PC-3 (cell line): Measurements from ENCODE around the gene MAPKAPK3.

ENCODE experiments used
- EZH2phosphoT487 ChIP-seq: fragments of 300-600 bp; sonication (generic); IDR thresholded peaks from 2 replicates; pipeline ENCODE4 v1.6.1; 2018; ENCODE audit warnings: mild to moderate bottlenecking, antibody characterized with exemption, low read length, borderline replicate concordance
- TF ChIP-seq, protein P1 (sequence below): fragments of 300-600 bp; sonication (generic); conservative IDR thresholded peaks from 2 replicates; pipeline ENCODE4 v1.5.1; 2017; ENCODE audit warnings: antibody characterized with exemption, low read depth, mild to moderate bottlenecking, low read length

DNA sequence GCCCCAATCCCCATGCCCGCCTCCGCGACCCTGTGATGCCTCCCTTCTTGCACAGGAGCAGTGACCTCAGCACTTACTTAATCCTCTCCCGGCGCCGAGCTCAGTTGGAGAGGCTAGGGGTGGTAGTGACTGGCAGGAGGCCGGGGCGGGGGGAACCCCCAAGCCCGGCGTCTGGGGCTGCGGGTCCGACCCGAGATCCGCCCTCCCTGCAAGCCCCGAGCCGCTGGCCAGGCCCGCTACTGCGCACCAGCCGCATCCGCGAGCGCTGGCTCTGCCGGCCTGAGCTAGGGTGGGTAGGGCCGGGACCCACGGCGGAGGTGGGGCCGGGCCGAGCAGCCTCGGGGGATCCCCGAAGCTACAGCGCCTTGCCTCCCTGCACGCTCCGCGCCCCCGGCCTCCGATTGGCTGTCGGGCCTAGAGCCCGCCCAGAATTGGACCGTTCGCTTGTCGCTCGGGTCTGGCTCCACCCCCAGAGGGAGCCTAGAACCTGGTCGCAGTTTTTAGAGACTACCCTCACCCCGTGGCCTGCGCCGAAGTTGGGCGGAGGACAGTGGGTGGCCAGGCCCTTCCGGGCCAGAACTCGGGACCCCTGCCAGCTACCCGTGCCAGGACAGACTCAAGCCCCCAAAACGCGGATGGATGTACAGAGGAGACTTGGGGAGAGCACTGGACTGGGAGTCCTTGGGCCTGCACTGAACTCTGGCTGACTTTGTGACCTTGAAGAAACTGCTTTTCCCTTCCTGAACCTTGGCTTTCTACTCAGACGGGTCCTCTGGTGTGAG is 49.4 kb upstream of the MAPKAPK3 start, which contains the start of gene C3orf18:
- TF ChIP-seq, protein P1, sequence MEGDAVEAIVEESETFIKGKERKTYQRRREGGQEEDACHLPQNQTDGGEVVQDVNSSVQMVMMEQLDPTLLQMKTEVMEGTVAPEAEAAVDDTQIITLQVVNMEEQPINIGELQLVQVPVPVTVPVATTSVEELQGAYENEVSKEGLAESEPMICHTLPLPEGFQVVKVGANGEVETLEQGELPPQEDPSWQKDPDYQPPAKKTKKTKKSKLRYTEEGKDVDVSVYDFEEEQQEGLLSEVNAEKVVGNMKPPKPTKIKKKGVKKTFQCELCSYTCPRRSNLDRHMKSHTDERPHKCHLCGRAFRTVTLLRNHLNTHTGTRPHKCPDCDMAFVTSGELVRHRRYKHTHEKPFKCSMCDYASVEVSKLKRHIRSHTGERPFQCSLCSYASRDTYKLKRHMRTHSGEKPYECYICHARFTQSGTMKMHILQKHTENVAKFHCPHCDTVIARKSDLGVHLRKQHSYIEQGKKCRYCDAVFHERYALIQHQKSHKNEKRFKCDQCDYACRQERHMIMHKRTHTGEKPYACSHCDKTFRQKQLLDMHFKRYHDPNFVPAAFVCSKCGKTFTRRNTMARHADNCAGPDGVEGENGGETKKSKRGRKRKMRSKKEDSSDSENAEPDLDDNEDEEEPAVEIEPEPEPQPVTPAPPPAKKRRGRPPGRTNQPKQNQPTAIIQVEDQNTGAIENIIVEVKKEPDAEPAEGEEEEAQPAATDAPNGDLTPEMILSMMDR = no peak
- TF ChIP-seq EZH2phosphoT487 = no peak
